Right lobe of liver (tissue), 6 donors: Measurements from ENCODE around the gene RPTOR. TPM values are rescaled to one million over a fixed set of nuclear protein-coding genes. Genes with fewer than 3 reads are reported as not detected.

Experiments used
- ATAC-seq, 4 donors: fragments of 200-7000 bp; cut with Tn5 transposase; one replicate each; pipeline ENCODE4 v1.9.1; 2020; ENCODE audit warnings: mild to moderate bottlenecking in 4 of 4, moderate library complexity in 4 of 4
- DNase-seq, 3 donors: peaks; one replicate each; pipeline ENCODE4 v3.0.0-alpha.2; 2020
- H3K27ac ChIP-seq, 3 donors: fragments of 200-600 bp; one replicate each; pipeline ENCODE4 v1.8.0; 2022
- H3K27me3 ChIP-seq, 2 donors: fragments of 200-600 bp; one replicate each; pipeline ENCODE4 v1.8.0; 2022
- H3K36me3 ChIP-seq, 4 donors: fragments of 200-600 bp; sonication (generic) in 1 of 4; one replicate each; pipeline versions ENCODE4 v1.5.1 to v1.8.0; 2017 to 2022; ENCODE audit warnings: control low read depth in 1 of 4
- H3K4me1 ChIP-seq, 4 donors: fragments of 200-600 bp; sonication (generic) in 1 of 4; one replicate each; pipeline versions ENCODE4 v1.5.1 to v1.8.0; 2017 to 2022; ENCODE audit warnings: control low read depth in 1 of 4
- H3K4me3 ChIP-seq, 3 donors: fragments of 200-600 bp; one replicate each; pipeline ENCODE4 v1.8.0; 2022
- H3K9me3 ChIP-seq, 4 donors: fragments of 200-600 bp; sonication (generic) in 1 of 4; one replicate each; pipeline versions ENCODE4 v1.5.1 to v1.8.0; 2017 to 2022; ENCODE audit warnings: control low read depth in 1 of 4
- CTCF ChIP-seq, 4 donors: fragments of 200-600 bp in 3 of 4; fragments of 450-650 bp in 1 of 4; IDR thresholded peaks; one replicate each; pipeline versions ENCODE4 v1.5.1 to v1.8.0; 2016 to 2022; ENCODE audit warnings: antibody characterized with exemption in 4 of 4, mild to moderate bottlenecking in 2 of 4
- POLR2A ChIP-seq: fragments of 450-650 bp; IDR thresholded peaks from one replicate; pipeline ENCODE4 v1.6.1; 2017; ENCODE audit warnings: antibody characterized with exemption, mild to moderate bottlenecking
- WGBS: methylation state at CpG from one replicate; pipeline ENCODE4 v1.1.6; 2018; ENCODE audit warnings: low coverage, low lambda C conversion rate; ENCODE audit not compliant: insufficient coverage; ENCODE audit errors: missing lambda C conversion rate; 5-methylcytosine and 5-hydroxymethylcytosine counted together
- intact Hi-C, 2 donors: fragments of 100-400 bp; cut with DNase I; formaldehyde crosslinking; loops; one replicate each; pipeline versions ENCODE4 v1.11.2 to v1.14.1; 2022
- total RNA-seq, 6 experiments: library from RNA; depleted of rRNA in 2 of 6; stranded (reverse); fragments of >200 nt in 2 of 6; fragmentation: NEBNext Ultra II Directional in 3 of 6; extraction: Animal tissue kit (Norgen Biotek cat#: 25700) in 3 of 6; gene quantifications; one replicate each; pipeline versions ENCODE4 v1.1.0 to v1.2.4, GENCODE V29; 2016 to 2023
- donor health status: DM: no; HTN: yes; CAD: no.
- donor health status: DM: no; HTN: no; CAD: no.
- donor health status: DM: no; HTN: no; CAD: no.
- donor health status: DM: no; HTN: yes; CAD: no.
- donor health status: DM: no; HTN: yes; CAD: no.

Gene RPTOR
- total RNA-seq, 6 experiments from 2014 or later: 13.1 to 24.0 (median 15.5) TPM

DNA sequence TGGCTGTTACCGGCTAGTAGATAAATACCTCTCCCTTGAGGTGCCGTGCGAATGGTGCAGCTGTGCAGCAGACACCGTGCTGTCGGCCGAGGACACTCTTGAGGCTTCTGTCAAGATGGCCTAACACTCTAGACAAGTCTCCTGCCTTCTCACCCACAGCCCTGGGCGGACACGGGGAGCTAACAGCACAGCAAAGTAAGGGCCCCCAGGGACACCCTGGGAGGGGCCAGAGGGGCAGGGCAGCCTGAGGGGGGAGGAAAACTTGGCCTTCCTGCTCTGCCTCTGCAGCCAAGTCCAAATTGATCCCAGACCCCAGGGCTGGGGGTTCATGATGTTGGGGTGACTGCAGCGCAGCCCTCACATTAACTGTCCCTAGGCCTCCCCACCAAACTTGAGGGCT, 210.2 kb downstream of the RPTOR start:
- Histone ChIP-seq H3K9me3 (no peaks in the 10 kb centered on the region), H3K4me3 (no peak overlapping the region), H3K27me3 (no peaks in the 10 kb centered on the region), H3K36me3 (no peaks in the 10 kb centered on the region), H3K4me1 (no peaks in the 10 kb centered on the region), H3K27ac (no peak overlapping the region)
- ATAC-seq: no peak
- WGBS: 50% methylated on average over 2 of the region's 9 CpGs
- no peak for DNase-seq
- intact Hi-C loops: no loop called here
- TF ChIP-seq POLR2A (no peak), CTCF (IDR thresholded peaks at IDR 0.05) (no peak)

- 97% methylated on average over 4 of the region's 5 CpGs for WGBS
- no peaks in the 10 kb centered on the region for H3K36me3 ChIP-seq
- TF ChIP-seq CTCF (IDR thresholded peaks at IDR 0.05) (no peak), POLR2A (no peak)
- intact Hi-C loops: no loop called here
- no peaks in the 10 kb centered on the region for H3K9me3 ChIP-seq
- no peaks in the 10 kb centered on the region for H3K4me1 ChIP-seq
- no peak for ATAC-seq
- no peak overlapping the region for H3K4me3 ChIP-seq
- no peaks in the 10 kb centered on the region for H3K27me3 ChIP-seq
- no peak for DNase-seq
- H3K27ac ChIP-seq: no peak overlapping the region
Observed at GRCh38 chr17:80755650-80756405, 211.2 kb downstream of the RPTOR start.

DNA sequence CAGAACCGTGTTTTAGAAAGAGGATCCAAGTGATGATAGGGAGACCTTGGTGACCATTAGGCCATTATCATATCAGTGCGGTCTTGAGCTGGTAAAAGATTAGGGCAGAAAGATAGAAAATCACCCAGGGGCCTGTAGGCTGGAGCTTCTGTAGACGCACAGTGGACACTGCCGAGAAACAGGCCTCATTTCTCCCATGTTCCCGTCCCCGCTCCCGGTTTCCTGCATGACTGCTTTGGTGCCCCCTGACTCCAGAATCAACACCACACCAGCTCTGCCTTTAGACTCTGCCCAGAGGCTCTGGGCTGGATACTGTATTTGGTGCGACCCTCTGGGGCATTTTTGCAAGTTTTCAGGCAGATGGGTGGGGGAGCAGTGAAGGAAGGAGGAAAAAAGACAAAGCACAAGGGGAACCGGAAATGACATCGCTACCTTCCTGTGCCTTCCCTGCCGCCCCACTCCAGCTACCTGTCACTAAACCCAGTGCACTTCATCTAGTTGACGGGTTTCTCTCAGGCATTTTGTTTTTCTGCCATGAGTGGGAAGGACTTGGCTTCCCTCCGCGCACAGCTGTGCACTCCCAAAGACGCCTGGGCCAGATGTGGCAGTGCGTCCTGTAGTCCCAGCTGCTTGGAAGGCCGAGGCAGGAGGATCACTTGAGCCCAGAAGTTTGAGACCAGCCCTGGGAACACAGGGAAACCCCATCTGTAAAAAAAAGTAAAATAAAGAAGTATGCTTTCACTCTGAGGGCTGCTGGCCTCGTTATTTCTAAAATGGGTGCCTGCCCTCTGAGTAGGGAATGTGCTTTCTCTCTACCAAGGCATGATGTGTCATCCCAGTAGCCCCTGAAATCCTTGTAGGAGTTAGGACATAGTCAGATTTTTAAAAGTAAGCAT, 214.1 kb downstream of the RPTOR start:
- no peaks in the 10 kb centered on the region for H3K4me1 ChIP-seq
- no peak overlapping the region for H3K4me3 ChIP-seq
- DNase-seq (no peak), ATAC-seq (no peak)
- no peaks in the 10 kb centered on the region for H3K9me3 ChIP-seq
- intact Hi-C loops: no loop called here
- WGBS: 66% methylated on average over 10 of the region's 18 CpGs
- H3K27ac ChIP-seq: no peak overlapping the region
- H3K27me3 ChIP-seq: no peaks in the 10 kb centered on the region
- TF ChIP-seq POLR2A (no peak), CTCF (IDR thresholded peaks at IDR 0.05) (no peak)
- H3K36me3 ChIP-seq: no peaks in the 10 kb centered on the region

DNA sequence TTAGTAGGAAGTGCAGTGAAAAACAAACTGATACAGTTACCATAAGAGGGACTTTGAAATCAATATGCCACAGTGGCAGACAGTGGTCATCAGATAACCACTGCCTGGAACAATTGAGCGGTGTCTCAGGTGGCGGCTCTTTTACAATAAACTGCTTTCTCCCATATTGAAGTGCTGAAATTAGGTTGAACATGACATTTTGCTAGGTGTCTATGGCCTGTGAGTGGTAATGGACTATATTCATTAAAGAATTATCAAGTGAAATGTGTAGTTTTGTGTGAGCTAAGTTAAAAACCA, 214.7 kb downstream of the RPTOR start:
- intact Hi-C loops: no loop called here

More for the DNA sequence above, 214.7 kb downstream of the RPTOR start:
- Histone ChIP-seq H3K27me3 (no peaks in the 10 kb centered on the region), H3K4me1 (no peaks in the 10 kb centered on the region), H3K9me3 (no peaks in the 10 kb centered on the region), H3K4me3 (no peak overlapping the region), H3K27ac (no peak overlapping the region), H3K36me3 (no peaks in the 10 kb centered on the region)
- WGBS: 94% methylated on average over 2 of the region's 2 CpGs
- no peak for DNase-seq
- peak in 1 of 4 donors; percentile 43 for ATAC-seq
- TF ChIP-seq CTCF (IDR thresholded peaks at IDR 0.05) (no peak), POLR2A (no peak)
